ENCODE measurements around the gene BAIAP2L2.

Gene BAIAP2L2

DNA sequence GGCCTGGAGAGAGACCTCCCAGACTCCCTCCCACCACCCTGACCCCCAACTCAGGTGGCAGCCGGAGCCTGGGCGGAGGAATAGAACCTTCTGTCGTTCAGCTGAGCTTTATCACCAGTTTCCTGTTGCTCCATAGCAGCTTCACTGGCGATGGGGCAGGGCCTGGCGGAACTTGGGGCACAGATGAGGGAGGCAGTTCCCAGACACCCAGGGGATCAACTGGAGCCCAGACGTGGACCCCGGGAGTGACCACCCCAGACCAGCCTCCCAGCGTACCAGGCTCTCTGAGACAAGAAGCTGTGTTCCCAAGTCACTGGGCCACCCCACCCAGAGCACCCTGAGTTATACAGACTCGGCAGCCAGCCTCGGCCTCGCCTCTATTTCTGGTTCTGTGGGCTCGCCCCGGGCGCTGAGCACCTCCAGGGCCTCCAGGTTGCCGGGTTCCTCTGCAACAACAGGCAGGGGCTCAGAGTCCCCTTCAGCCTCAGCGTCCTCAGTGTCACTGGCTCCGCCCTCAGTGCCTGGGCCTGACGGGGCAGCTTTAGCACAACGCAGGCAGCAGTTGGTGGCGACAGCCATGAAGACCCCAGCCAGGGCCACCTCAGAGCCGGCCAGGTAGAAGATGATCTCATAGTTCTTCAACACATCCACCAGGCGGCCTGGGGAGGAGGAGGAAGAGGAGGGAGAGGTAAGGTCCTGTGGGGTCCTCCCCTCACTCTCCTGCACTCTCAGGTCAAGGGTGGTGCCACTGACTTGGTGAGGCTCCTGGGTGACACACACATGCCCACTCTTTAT lies 32.2 kb downstream of the BAIAP2L2 start:
- in situ Hi-C loops (cut with HindIII; ENCODE audit: low sequenced_read_pairs), result no loop called here
- TF ChIP-seq, protein P1, sequence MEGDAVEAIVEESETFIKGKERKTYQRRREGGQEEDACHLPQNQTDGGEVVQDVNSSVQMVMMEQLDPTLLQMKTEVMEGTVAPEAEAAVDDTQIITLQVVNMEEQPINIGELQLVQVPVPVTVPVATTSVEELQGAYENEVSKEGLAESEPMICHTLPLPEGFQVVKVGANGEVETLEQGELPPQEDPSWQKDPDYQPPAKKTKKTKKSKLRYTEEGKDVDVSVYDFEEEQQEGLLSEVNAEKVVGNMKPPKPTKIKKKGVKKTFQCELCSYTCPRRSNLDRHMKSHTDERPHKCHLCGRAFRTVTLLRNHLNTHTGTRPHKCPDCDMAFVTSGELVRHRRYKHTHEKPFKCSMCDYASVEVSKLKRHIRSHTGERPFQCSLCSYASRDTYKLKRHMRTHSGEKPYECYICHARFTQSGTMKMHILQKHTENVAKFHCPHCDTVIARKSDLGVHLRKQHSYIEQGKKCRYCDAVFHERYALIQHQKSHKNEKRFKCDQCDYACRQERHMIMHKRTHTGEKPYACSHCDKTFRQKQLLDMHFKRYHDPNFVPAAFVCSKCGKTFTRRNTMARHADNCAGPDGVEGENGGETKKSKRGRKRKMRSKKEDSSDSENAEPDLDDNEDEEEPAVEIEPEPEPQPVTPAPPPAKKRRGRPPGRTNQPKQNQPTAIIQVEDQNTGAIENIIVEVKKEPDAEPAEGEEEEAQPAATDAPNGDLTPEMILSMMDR (IDR thresholded peaks at IDR 0.05; ENCODE audit: low read depth, low read length), result no peak

DNA sequence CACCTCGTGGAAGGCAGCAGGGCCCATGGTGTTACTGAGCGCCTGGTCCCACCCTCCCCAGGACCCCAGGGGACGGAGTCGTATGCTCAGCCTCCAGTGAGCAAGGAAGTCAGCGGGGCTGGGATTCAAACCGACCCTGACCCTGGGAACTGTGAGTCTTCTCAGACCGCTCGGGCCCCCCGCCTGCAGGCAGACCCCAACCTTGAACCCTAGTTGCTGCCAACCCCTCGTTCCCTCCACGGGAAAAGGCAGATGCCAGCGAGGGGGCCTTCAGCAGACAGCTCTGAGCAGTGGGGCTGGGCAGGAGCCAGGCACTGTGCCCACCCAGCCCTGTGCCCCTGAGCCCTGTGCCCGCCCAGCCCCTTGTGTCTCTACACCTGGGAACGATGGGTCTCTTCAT lies 32.9 kb downstream of the BAIAP2L2 start:
- no peak for DNase-seq (ENCODE audit: low read depth, low spot score)
- H3K4me3 ChIP-seq (ENCODE audit: low read depth, low read length), result no peak overlapping the region
- in situ Hi-C loops (cut with HindIII; ENCODE audit: low sequenced_read_pairs), result no loop called here
- TF ChIP-seq, protein P1 (IDR thresholded peaks at IDR 0.05; ENCODE audit: low read depth, low read length), result no peak

More for the DNA sequence above, 32.2 kb downstream of the BAIAP2L2 start:
- no peak for DNase-seq (ENCODE audit: low read depth, low spot score)
- H3K4me3 ChIP-seq (ENCODE audit: low read depth, low read length), result no peak overlapping the region

DNA sequence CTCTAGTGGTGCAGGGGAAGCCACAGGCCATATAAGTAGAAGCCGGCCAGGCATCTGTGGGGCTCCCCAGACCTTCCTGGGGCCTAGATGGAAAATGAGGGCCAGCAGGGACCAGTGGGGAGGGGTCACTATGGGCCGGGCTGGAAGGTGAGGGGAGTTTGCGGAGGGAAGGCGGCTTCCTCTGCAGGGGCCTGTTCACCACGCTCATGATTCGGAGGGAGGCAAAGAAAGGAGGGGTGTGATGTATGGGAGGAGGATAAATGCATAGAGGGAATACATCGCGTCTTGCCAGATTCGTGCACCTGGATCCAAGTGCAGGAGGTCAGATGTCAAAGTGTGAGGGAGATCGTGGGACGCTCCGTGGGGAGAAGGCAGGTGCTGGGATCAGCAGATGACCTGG lies 33.4 kb downstream of the BAIAP2L2 start:
- H3K4me3 ChIP-seq (ENCODE audit: low read depth, low read length), result no peak overlapping the region
- TF ChIP-seq, protein P1 (IDR thresholded peaks at IDR 0.05; ENCODE audit: low read depth, low read length), result no peak
- no peak for DNase-seq (ENCODE audit: low read depth, low spot score)
- in situ Hi-C loops (cut with HindIII; ENCODE audit: low sequenced_read_pairs), result no loop called here

DNA sequence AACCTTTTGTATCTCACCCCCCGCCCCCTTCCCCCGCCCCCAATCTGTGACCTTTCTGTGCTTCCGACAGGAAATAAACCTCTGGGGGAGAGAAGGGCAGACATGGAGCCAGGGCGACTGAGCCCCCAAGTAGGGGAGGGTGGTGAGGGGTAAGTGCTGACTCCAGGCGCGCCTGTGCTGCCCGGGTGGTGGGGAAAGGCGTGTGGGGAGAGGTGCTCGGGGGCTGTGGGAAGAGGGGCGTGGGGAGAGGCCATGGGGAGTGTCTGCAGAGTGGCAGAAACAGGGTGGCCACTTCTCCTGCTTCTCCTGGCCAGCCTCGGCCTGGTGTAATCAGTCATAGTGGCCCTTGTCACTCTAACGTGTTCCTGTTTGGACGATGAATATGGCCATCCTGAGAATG lies 34.5 kb downstream of the BAIAP2L2 start:
- DNase-seq (ENCODE audit: low read depth, low spot score), result no peak
- TF ChIP-seq, protein P1 (IDR thresholded peaks at IDR 0.05; ENCODE audit: low read depth, low read length), result no peak
- no peak overlapping the region for H3K4me3 ChIP-seq (ENCODE audit: low read depth, low read length)
- in situ Hi-C loops (cut with HindIII; ENCODE audit: low sequenced_read_pairs), result no loop called here

DNA sequence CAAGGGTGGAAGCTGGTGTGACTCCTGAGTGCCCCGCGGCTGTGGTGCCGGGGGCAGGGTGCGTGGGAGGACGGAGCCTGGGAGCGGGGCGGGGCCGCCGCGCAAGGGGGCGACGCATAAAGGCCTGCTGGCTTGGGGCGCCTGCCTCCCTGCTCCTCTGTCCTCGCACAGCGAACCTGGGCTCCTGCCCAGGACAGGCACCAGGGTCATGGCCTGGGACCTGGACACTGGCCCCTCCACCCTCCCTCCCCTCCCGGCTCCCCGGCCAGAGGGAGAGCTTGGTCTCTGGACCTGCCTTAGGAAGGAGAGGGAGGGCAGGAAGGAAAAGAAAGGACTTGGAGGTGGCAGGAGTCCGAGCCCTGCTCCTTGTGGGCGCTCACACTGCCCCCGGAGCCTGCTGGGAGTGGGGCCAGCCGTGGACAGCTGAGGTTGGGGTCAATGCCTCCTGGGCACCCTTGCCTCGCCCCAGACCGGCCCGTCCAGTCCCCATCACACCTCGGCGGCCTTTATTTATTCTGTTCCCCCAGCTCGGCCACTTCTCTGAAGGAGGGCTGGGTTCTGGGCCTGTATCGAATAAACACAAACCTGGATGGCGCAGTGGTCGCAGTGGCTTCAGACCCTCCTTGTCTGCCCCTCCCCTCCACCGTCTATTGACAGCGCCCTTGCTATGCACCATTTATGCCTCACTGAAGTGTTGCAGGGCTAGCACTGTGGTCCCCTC lies 35.2 kb downstream of the BAIAP2L2 start:
- TF ChIP-seq, protein P1 (IDR thresholded peaks at IDR 0.05; ENCODE audit: low read depth, low read length), result no peak
- H3K4me3 ChIP-seq (ENCODE audit: low read depth, low read length), result no peak overlapping the region
- in situ Hi-C loops (cut with HindIII; ENCODE audit: low sequenced_read_pairs), result no loop called here
- DNase-seq (ENCODE audit: low read depth, low spot score), result no peak

DNA sequence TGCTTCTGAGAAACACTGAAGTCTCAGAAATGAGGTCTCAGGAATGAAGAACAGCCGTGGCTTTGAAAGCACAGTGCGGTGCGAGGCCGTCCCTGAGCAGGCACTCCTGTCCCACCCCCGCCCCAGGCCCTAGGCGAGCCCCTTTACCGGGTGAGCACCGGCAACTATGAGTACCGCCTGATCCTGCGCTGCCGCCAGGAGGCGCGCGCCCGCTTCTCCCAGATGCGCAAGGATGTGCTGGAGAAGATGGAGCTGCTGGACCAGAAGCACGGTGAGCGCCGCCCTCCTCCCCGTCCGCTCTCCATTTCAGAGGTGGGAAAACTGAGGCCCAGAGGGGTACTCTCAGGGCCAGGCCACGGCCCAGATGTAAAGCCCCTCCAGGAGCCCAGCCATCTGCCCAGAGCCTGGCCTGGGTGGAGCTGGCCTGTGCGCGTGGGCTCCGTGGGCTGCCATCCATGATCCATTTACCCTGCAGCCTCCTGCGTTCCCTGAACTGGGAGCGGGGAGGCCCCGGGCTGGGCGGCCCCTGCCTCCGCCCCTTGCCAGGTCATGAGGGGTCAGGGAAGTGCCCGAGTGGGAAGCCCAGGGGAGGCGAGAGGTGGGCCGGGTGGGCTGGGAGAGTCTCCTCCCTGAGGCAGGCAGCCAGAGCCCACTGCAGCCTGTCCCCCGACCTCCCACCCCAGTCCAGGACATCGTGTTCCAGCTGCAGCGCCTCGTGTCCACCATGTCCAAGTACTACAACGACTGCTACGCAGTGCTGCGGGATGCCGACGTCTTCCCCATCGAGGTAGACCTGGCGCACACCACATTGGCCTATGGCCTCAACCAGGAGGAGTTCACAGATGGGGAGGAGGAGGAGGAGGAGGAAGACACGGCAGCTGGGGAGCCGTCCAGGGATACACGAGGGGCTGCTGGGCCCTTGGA lies 36.0 kb downstream of the BAIAP2L2 start:
- TF ChIP-seq, protein P1 (IDR thresholded peaks at IDR 0.05; ENCODE audit: low read depth, low read length), result peak; percentile 69
- in situ Hi-C loops (cut with HindIII; ENCODE audit: low sequenced_read_pairs), result no loop called here

More for the DNA sequence above, 36.0 kb downstream of the BAIAP2L2 start:
- DNase-seq (ENCODE audit: low read depth, low spot score), result peak; percentile 36
- H3K4me3 ChIP-seq (ENCODE audit: low read depth, low read length), result no peak overlapping the region

Measured in astrocyte of the spinal cord (primary cell).